OCI-LY3 (cell line): ENCODE data around the gene HLA-DQB1.
"Not testable (repeated sequence)": the region's sequence is repeated elsewhere in the genome, so short reads cannot be mapped to it uniquely, and the experiment has no call there.

ENCODE experiments used
- H2AFZ ChIP-seq: fragments of 200-600, 300-600 bp; shearing (Covaris generic); 2 replicates; pipeline ENCODE4 v1.6.0; 2014; ENCODE audit warnings: antibody characterized with exemption, low read depth, low read length
- H3K27ac ChIP-seq: fragments of 200-600, 300-600 bp; sonication (generic); 2 replicates; pipeline ENCODE4 v1.5.1; 2014; ENCODE audit warnings: mild to moderate bottlenecking, low read length, moderate library complexity, mixed read lengths
- H3K27me3 ChIP-seq: fragments of 200-600, 300-600 bp; sonication (generic); 2 replicates; pipeline ENCODE4 v1.6.1; 2014; ENCODE audit warnings: low read depth, low read length, mixed read lengths
- H3K36me3 ChIP-seq: fragments of 200-600, 300-600 bp; sonication (generic); replicated peaks from 2 replicates; pipeline ENCODE3; 2014; ENCODE audit warnings: low read depth, low read length, mixed read lengths
- H3K4me1 ChIP-seq: fragments of 300-600, 200-600 bp; sonication (generic); 2 replicates; pipeline ENCODE4 v1.6.1; 2014; ENCODE audit warnings: low read length, mixed read lengths
- H3K4me2 ChIP-seq: fragments of 200-600, 300-600 bp; sonication (generic); 2 replicates; pipeline ENCODE4 v1.6.1; 2014; ENCODE audit warnings: low read length, mixed read lengths
- H3K4me3 ChIP-seq: fragments of 300-600, 200-600 bp; sonication (generic); 2 replicates; pipeline ENCODE4 v1.5.1; 2014; ENCODE audit warnings: antibody characterized with exemption, mild to moderate bottlenecking, low read length, moderate library complexity
- H3K79me2 ChIP-seq: fragments of 300-600, 200-600 bp; shearing (Covaris generic); 2 replicates; pipeline ENCODE4 v1.6.1; 2014; ENCODE audit warnings: mild to moderate bottlenecking, low read length, mixed read lengths
- H3K9ac ChIP-seq: fragments of 300-600, 200-600 bp; shearing (Covaris generic); 2 replicates; pipeline ENCODE4 v1.6.0; 2014; ENCODE audit warnings: mild to moderate bottlenecking, low read length, moderate library complexity
- H3K9me3 ChIP-seq: fragments of 200-600, 300-600 bp; shearing (Covaris generic); 2 replicates; pipeline ENCODE4 v1.6.1; 2014; ENCODE audit warnings: low read length, mixed read lengths; ENCODE audit not compliant: insufficient read depth
- H4K20me1 ChIP-seq: fragments of 200-600, 300-600 bp; sonication (generic); 2 replicates; pipeline ENCODE4 v1.6.1; 2016; ENCODE audit warnings: low read length, mixed read lengths; ENCODE audit not compliant: insufficient read depth
- EZH2phosphoT487 ChIP-seq: fragments of 200-600 bp; shearing (Covaris generic); IDR thresholded peaks from 2 replicates; pipeline ENCODE4 v1.6.1; 2018; ENCODE audit warnings: antibody characterized with exemption, mixed run types, low read depth
- TF ChIP-seq, protein P1 (sequence below): fragments of 200-600, 300-600 bp; sonication (generic); IDR thresholded peaks from 2 replicates; pipeline ENCODE4 v1.5.1; 2014; ENCODE audit warnings: antibody characterized with exemption, low read length, low read depth

The HLA-DQB1 gene

DNA sequence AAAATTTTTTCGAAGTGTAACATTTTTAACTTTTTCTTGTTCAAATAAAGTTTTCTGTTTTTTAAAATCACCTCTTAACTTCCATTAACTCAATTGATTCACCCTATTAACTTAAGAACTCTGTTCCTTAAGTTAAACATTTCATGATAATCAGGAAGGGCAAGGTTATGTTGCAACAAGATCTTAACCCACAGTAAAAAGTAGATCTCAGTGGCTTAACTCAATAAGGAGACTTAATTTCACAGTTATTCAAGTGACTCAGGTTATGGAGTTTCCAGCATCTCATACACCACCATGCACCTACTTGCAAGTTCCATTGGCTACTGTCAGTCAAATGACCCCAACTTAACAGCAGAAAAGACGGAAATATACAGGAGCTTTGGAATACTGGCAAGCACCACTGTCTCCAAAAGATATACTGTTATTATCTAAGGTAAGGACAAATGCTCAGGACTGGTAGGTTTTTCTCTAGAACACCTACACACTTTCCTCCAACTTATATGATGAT is 11.2 kb downstream of the HLA-DQB1 start:
- H3K27ac ChIP-seq, result no peak overlapping the region
- no peak overlapping the region for H3K9ac ChIP-seq

GRCh38 chr6:32645047-32645703 is 21.3 kb downstream of the HLA-DQB1 start:
- Histone ChIP-seq H3K4me3 (no peak overlapping the region), H4K20me1 (0 out of 2 replicates have a peak, but pooled peaks cover 1% of the 10 kb centered on the region), H2AFZ (no peak overlapping the region), H3K36me3 (no peaks in the 10 kb centered on the region), H3K9ac (no peak overlapping the region), H3K27me3 (no peaks in the 10 kb centered on the region), H3K79me2 (peaks cover 6% of the 10 kb centered on the region), H3K4me2 (no peak overlapping the region), H3K27ac (no peak overlapping the region), H3K4me1 (no peaks in the 10 kb centered on the region; the same call in 1 of the 2 replicates), H3K9me3 (no peaks in the 10 kb centered on the region)
- no peak for TF ChIP-seq EZH2phosphoT487
- TF ChIP-seq, protein P1, sequence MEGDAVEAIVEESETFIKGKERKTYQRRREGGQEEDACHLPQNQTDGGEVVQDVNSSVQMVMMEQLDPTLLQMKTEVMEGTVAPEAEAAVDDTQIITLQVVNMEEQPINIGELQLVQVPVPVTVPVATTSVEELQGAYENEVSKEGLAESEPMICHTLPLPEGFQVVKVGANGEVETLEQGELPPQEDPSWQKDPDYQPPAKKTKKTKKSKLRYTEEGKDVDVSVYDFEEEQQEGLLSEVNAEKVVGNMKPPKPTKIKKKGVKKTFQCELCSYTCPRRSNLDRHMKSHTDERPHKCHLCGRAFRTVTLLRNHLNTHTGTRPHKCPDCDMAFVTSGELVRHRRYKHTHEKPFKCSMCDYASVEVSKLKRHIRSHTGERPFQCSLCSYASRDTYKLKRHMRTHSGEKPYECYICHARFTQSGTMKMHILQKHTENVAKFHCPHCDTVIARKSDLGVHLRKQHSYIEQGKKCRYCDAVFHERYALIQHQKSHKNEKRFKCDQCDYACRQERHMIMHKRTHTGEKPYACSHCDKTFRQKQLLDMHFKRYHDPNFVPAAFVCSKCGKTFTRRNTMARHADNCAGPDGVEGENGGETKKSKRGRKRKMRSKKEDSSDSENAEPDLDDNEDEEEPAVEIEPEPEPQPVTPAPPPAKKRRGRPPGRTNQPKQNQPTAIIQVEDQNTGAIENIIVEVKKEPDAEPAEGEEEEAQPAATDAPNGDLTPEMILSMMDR, result no peak

More for the DNA sequence above, 11.2 kb downstream of the HLA-DQB1 start:
- H3K4me3 ChIP-seq, result no peak overlapping the region
- H3K4me2 ChIP-seq, result no peak overlapping the region
- H3K9me3 ChIP-seq, result no peaks in the 10 kb centered on the region
- peaks cover 4% of the 10 kb centered on the region for H3K36me3 ChIP-seq
- TF ChIP-seq EZH2phosphoT487, result no peak
- TF ChIP-seq, protein P1, result no peak
- H4K20me1 ChIP-seq, result no peaks in the 10 kb centered on the region
- H3K27me3 ChIP-seq, result no peaks in the 10 kb centered on the region
- peaks cover 4% of the 10 kb centered on the region for H3K4me1 ChIP-seq
- no peak overlapping the region for H2AFZ ChIP-seq
- no peaks in the 10 kb centered on the region for H3K79me2 ChIP-seq

- Histone ChIP-seq H3K79me2 (peaks cover 14% of the 10 kb centered on the region), H3K4me1 (no peaks in the 10 kb centered on the region; the same call in 1 of the 2 replicates), H3K9ac (no peak overlapping the region), H3K27ac (no peak overlapping the region), H3K4me2 (no peak overlapping the region), H3K36me3 (no peaks in the 10 kb centered on the region), H3K4me3 (no peak overlapping the region), H3K9me3 (no peaks in the 10 kb centered on the region), H3K27me3 (no peaks in the 10 kb centered on the region), H2AFZ (no peak overlapping the region), H4K20me1 (0 out of 2 replicates have a peak, but pooled peaks cover 4% of the 10 kb centered on the region)
- TF ChIP-seq EZH2phosphoT487, result no peak
- TF ChIP-seq, protein P1, result no peak
Observed at GRCh38 chr6:32643904-32644303, 22.6 kb downstream of the HLA-DQB1 start.

- no peaks in the 10 kb centered on the region for H3K9me3 ChIP-seq
- H3K4me2 ChIP-seq, result no peak overlapping the region
- no peaks in the 10 kb centered on the region for H3K36me3 ChIP-seq
- H3K27me3 ChIP-seq, result no peaks in the 10 kb centered on the region
- H3K4me3 ChIP-seq, result no peak overlapping the region
- H2AFZ ChIP-seq, result no peak overlapping the region
- 0 out of 2 replicates have a peak, but pooled peaks cover 4% of the 10 kb centered on the region for H4K20me1 ChIP-seq
- no peaks in the 10 kb centered on the region; the same call in 1 of the 2 replicates for H3K4me1 ChIP-seq
- H3K27ac ChIP-seq, result no peak overlapping the region
- no peak overlapping the region for H3K9ac ChIP-seq
- H3K79me2 ChIP-seq, result peaks cover 20% of the 10 kb centered on the region
- TF ChIP-seq, protein P1, result no peak
- no peak for TF ChIP-seq EZH2phosphoT487
Observed at GRCh38 chr6:32642720-32643106, 23.7 kb downstream of the HLA-DQB1 start.

GRCh38 chr6:32641785-32642719 is 24.4 kb downstream of the HLA-DQB1 start:
- H3K27me3 ChIP-seq, H3K9me3 ChIP-seq, H3K27ac ChIP-seq, H3K9ac ChIP-seq, H3K4me1 ChIP-seq, H3K4me2 ChIP-seq, H3K4me3 ChIP-seq, H4K20me1 ChIP-seq, H3K36me3 ChIP-seq, H2AFZ ChIP-seq: not testable (repeated sequence)
- peaks cover 26% of the 10 kb centered on the region for H3K79me2 ChIP-seq
